Measurements from ENCODE around the gene FOXS1. TPM values are rescaled to one million over a fixed set of nuclear protein-coding genes. Genes with fewer than 3 reads are reported as not detected.

The FOXS1 gene
- total RNA-seq, 2 experiments from 2014 or later, result not detected

GRCh38 chr20:31859266-31859997 lies 14.0 kb upstream of the FOXS1 start:
- BruUV-seq (replicated peaks), result no TSS peak
- Histone ChIP-seq H3K79me2 (ENCODE audit: insufficient read depth, low read depth, low read length) (no peaks in the 10 kb centered on the region), H3K4me2 (ENCODE audit: low read length) (no peak overlapping the region), H3K9me2 (ENCODE audit: insufficient read depth, low read length) (no peaks in the 10 kb centered on the region), H3K9me3 (ENCODE audit: low read length) (no peaks in the 10 kb centered on the region), H3K27ac (ENCODE audit: low read depth, low read length, poor library complexity, severe bottlenecking) (no peak overlapping the region), H3K36me3 (ENCODE audit: insufficient read depth, low read length) (no peaks in the 10 kb centered on the region), H4K20me1 (ENCODE audit: insufficient read depth, low read length) (no peaks in the 10 kb centered on the region), H3K4me1 (ENCODE audit: insufficient read depth, low read length, poor library complexity, severe bottlenecking) (peaks cover 22% of the 10 kb centered on the region), H3K4me3 (ENCODE audit: low read depth, low read length, poor library complexity, severe bottlenecking) (no peak overlapping the region), H2AFZ (ENCODE audit: low read length) (no peak overlapping the region)
- DNase-seq (ENCODE audit: low spot score), result no peak
- ChIA-PET CTCF (ENCODE audit: unreplicated experiment) (interaction anchor here (0.9 kb wide), 1 partner anchor 8 kb away, joined by 3 read pairs; no protein-coding TSS in a partner anchor), POLR2A (interaction anchor here (0.6 to 1.0 kb wide), 2 partner anchors 21 to 779 kb away, joined by 3 to 4 read pairs; no protein-coding TSS in a partner anchor)
- intact Hi-C loops (cut with micrococcal nuclease; ENCODE audit: unreplicated experiment), result no loop called here
- TF ChIP-seq EZH2phosphoT487 (IDR thresholded peaks at IDR 0.05; ENCODE audit: borderline replicate concordance, low read depth, low read length) (no peak), CTCF (conservative IDR thresholded peaks at IDR 0.05; ENCODE audit: low read length) (no peak)

GRCh38 chr20:31858760-31859083 lies 13.3 kb upstream of the FOXS1 start:
- H3K9me3 ChIP-seq (ENCODE audit: low read length), result no peaks in the 10 kb centered on the region
- no peaks in the 10 kb centered on the region for H3K79me2 ChIP-seq (ENCODE audit: insufficient read depth, low read depth, low read length)
- BruUV-seq (replicated peaks), result no TSS peak
- DNase-seq (ENCODE audit: low spot score), result no peak
- H4K20me1 ChIP-seq (ENCODE audit: insufficient read depth, low read length), result no peaks in the 10 kb centered on the region
- no peak overlapping the region for H3K27ac ChIP-seq (ENCODE audit: low read depth, low read length, poor library complexity, severe bottlenecking)
- intact Hi-C loops (cut with micrococcal nuclease; ENCODE audit: unreplicated experiment), result no loop called here
- TF ChIP-seq CTCF (conservative IDR thresholded peaks at IDR 0.05; ENCODE audit: low read length) (no peak), EZH2phosphoT487 (IDR thresholded peaks at IDR 0.05; ENCODE audit: borderline replicate concordance, low read depth, low read length) (no peak)
- no peak overlapping the region for H3K4me3 ChIP-seq (ENCODE audit: low read depth, low read length, poor library complexity, severe bottlenecking)
- H3K4me1 ChIP-seq (ENCODE audit: insufficient read depth, low read length, poor library complexity, severe bottlenecking), result peaks cover 22% of the 10 kb centered on the region
- peak overlapping the region; percentile 17 for H3K4me2 ChIP-seq (ENCODE audit: low read length)
- H3K9me2 ChIP-seq (ENCODE audit: insufficient read depth, low read length), result no peaks in the 10 kb centered on the region
- ChIA-PET POLR2A (interaction anchor here (0.6 kb wide), 1 partner anchor 780 kb away, joined by 3 read pairs; no protein-coding TSS in a partner anchor), CTCF (ENCODE audit: unreplicated experiment) (interaction anchor here (0.6 kb wide), 1 partner anchor 212 kb away, joined by 3 read pairs; no protein-coding TSS in a partner anchor)
- H2AFZ ChIP-seq (ENCODE audit: low read length), result no peak overlapping the region
- H3K36me3 ChIP-seq (ENCODE audit: insufficient read depth, low read length), result no peaks in the 10 kb centered on the region
